ENCODE data around the gene SKIC8.

SKIC8 gene

DNA sequence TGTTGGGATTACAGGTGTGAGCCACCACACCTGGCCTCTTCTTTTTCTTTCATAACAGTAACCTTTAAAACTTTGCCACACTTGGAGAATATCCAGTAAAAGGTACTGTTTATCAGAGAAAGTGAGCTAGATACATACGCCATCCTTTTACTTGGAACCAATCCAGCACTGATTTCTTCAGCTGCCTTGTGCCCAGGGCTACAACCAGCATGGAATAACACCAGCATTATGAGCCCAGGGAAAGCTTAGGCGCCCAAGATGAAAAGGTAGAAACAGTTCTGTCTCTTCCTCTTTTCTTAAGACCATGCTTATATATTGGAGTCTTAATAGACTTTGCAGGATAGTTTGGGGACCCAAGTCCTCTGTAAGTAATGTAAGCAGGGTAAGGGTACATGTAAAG, 8.4 kb downstream of the SKIC8 start:
- DNase-seq (ENCODE audit: low read depth), result no peak

DNA sequence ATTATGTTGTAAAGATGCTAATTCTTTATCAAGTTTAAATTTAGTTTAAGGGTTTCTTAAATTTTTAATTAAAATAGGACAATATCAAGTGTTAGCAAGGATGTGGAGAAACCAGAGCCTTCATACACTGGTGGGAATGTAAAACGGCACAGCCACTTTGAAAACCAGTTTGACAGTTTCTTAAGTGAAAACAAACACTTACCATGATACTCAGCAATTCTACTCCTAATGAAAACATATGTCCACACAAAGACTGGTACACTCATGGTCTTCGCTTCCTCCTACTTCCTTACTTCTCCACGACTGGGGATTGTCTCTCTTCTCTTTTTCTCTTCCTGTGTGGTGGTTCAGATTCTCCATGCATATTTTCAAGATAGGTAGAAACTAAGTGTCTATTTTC, 9.2 kb downstream of the SKIC8 start:
- DNase-seq (ENCODE audit: low read depth), result no peak

DNA sequence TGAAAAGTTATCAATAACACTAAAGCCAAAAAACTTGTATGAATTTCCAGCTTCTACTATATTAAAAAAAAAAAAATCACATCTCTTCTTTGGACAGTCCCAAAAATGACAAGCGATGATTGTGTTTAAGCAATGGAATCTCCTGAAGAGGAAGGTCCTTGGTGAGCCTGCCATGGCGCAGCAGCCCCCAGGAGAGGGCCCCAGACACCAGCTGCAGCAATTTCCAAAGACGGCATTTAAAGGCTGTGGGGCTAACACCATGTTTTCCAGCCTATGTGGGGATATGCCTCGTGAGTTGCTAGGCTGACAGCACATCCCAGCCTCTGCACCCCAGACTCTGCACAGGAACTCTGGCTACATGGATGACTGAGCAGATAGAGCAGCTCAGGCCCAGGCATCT, 14.7 kb downstream of the SKIC8 start:
- DNase-seq (ENCODE audit: low read depth), result no peak

DNA sequence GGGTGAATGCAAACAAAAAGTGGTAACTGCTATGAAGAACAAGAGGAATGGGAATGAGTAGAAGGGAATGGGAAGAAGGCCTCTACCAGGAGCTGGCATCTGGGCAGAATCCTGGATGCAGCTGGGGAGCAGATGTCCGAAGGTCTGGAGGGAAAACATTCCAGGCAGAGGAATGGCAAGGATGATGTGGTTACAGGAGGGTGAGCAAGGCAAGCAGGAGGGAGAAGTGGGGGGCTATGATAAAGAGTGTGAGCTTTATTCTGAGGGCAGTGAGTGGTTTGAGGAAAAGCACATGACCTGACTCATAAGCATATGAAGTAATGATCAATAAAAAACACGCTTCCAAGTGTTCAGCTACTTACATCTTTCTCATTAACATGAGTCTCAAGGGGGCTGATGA, 17.1 kb downstream of the SKIC8 start:
- DNase-seq (ENCODE audit: low read depth), result no peak

DNA sequence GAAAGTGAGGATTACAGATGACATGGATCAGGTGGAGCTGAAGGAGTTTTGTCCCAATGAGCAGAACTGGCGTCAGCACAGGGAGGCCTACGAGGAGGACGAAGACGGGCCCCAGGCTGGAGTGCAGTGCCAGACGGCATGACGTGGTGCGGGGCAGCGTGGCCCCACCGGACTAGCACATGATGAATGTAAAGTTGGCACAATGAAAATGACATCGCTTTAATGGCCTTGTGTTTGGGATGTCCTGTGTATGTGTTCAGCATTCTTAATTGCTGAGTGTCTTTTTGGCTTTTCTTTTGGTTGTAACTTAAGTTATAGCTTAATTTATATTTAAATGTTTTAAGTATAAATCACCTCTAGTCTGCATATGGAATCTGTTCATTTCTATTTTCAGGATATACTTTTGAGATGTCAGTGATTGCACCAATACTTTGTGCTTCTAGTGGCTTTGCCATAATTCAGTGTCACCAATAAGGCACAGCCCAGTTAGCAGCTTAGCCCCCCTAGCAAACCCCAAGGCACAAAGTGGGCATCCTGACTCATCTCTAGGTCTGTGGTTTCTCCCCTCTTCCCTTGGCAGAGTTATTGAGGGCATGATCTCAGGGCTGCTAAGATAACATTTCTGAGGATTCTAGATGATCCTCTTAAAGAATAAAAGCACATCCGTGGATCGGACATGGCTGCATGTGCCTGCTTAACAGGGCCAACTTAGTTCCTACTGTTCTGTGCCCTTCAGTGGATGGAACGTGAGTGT, 18.9 kb downstream of the SKIC8 start:
- no peak for DNase-seq (ENCODE audit: low read depth)

DNA sequence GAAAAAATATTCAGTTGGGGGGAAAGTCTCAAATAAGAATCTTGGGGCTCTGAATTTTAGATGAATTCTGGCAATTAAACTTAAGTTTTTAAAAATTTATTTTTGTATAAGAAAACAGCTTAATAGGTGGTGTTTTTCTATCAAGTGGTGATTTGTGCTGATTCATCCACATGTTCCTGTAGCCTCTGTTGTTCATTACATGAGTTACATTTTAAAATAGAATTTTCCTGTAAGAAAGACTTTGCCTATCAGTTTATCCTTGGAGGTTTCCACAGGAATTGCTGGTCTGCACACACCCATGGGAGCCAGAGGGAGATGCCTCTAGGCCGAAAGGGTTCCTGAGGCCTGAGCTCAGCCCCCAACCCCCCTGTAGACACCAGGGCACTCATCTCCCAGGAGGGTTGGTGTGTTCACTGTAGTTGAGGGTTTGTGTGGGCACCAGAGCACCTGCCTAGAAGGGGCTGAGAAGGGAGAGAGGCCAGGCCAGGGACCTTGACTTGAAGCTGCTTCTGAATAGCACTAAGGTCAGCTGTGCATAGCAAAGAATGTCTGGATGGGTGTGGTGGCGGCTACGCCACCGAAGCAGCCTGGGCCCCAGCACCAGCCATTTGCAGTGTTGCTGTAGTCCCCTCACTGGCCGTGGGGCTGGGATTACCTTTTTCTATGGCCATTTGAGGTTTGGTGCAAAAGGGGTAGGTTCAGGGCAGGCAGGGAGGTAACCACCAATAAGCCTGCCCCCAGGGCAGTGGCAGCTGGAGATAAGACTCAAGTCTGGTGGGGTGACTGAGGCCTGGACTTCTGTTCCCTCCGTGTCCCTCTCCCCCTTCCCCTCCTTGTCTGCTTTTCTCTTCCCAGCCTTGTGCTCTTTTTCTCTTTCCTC, 23.1 kb downstream of the SKIC8 start:
- peak; percentile 23 for DNase-seq (ENCODE audit: low read depth)

DNA sequence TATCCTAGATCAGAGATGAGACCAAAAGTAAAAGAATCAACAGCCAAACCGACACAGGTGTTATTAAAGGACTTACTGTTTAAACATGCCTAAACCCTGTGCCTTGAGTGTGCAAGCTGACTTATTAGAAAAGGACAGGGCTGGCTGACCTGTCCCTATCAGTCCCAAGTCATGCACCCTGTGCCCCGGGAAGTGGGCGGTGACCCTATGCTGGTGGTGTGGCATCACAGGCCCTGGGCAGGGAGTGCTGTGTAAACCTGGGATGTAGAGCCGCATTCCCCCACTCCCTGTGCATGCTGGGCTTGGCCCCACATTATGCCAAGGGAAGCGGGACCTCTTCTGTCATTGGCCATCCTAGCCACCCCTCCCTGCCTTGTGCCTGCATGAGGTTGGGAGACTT, 24.4 kb downstream of the SKIC8 start:
- DNase-seq (ENCODE audit: low read depth), result no peak

DNA sequence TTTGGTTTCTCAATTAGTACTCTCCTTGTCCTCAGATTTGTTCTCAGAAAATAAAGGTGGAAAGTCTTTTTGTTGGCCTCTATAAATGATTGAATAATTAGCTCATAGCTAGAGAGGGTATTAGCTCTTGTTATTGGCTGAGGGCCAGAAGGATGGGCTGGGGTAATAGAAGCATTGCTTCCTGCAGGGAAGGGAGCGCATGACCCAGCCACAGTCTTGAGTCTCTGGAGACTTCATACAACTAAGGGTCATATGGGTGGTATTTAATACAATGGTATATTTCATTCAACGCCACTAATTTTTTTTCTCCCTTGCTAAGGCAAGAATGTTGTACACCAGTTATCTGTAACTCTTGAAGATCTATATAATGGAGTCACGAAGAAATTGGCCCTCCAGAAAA, 26.6 kb downstream of the SKIC8 start:
- DNase-seq (ENCODE audit: low read depth), result no peak

DNA sequence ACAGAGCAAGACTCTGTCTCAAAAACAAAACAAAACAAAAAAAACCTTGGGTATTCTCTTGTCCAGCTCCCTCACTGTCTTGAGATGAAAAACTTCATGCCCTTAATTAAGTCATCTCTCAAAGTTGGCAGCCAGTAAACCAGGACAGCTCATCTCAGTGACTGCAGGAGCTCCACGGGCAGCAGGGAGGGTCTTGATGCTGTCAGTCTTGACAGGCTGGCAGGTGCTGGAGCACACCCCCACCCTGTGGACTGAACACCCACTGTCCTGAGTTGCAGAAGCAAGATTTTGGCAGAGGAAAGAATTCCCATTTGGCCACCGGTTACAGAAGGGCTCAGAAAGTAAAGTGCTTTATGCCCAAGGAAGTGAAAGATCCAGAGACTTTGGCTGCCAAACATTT, 27.1 kb downstream of the SKIC8 start:
- no peak for DNase-seq (ENCODE audit: low read depth)

DNA sequence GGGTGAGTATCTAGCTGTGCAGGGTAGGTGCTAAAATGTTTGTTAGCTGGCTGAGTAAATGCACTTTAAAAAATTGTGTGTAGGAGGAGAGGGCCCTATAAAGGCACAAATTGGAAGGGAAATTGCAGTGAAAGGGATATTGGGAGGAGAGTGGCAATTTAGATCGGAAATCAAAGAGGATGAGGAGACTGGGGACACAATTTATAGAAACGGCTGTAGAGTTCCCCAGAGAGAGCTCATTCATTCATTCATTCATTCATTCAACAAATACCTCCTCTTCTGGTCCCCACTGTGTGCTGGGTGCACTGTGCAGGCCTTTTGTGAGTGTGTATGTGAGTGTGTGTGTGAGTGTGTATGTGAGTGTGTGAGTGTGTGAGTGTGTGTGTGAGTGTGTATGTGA, 32.6 kb downstream of the SKIC8 start:
- no peak for DNase-seq (ENCODE audit: low read depth)

DNA sequence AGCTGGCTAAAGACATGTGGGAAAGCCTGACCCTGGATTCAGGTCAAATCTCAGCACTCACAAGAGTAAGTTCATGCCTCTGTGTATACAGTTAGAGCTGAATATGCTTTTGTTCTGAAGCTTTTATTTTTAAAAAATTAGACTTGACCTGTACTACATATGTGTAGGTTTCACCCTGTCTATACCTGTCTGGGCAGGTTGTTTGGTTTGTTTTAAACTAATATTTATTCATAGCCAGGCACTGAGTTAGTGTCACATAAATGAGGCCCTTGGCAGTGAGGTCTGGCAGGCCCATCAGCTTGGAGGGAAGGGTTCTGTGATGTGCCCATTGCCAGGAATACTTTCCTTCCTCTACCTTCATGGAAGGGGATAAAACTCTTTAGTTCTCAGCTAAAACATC, 33.2 kb downstream of the SKIC8 start:
- DNase-seq (ENCODE audit: low read depth), result no peak

DNA sequence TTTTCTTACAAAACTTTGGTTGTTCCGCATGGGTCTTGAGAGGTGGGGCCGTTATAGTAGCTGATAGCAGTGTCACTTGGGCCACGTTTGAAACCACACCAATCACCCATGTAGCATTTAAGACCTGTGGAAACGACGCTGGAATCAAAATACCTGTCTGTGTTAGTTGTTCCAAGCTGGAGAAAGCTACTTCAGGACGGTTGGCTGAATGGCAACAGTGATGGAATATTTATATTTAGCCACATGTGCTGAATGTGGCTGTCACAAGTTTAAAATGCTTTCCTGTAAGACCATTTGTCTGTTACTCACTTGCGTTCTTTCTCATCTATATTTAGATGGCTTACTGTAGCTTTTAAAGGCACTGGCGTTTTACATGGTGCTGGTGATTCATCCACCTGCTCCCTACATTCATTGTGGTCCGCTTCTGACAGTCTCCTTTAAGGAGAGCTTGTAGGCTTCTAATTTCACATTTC, 33.6 kb downstream of the SKIC8 start:
- peak; percentile 80 for DNase-seq (ENCODE audit: low read depth)

DNA sequence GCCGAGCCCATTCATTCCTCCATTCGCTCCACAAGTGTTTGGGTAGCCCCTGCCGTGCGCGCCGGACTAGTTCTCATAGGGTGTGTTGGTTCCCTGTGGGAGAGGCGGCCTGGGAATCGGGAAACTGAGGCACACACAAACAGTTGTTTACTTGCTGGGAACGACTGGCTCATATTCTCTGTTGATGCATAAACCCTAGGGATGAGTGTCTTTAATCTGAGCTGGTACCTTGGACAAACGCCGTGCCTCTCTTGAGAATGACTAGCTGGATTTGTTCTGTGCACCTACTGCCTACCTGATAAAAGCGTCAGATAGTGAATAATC, 34.3 kb downstream of the SKIC8 start:
- no peak for DNase-seq (ENCODE audit: low read depth)

DNA sequence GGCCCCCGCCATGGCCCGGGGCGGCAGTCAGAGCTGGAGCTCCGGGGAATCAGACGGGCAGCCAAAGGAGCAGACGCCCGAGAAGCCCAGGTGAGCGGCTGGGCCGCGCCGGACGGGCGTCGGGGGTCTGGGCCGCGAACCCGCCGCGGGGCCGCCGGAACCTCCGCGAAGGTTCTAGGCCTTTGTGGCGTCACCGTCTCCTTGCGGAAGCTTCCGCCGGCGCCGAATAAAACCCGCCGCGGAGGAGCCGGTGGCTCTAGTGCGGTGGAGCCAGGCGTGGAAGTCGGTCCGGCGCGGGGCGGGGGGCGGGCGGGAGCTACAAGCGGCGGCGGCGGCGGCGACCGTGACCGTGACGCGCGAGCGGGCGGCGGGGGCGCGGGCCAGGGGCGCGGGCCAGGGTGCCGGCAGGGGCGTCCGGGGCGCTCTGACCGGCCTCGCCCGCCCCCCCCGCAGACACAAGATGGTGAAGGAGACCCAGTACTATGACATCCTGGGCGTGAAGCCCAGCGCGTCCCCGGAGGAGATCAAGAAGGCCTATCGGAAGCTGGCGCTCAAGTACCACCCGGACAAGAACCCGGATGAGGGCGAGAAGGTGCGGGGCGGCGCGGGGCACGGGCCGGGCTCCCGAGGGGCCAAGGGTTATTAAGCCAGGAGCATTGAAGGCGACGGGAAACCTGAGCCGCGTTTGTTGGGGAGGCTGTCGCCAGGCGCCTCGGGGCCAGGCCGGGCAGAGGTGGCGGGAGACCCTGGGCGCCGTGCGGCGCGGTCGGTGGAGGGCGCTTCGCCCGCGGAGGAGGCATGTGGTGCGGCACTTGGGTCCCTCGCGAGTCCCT, 34.9 kb downstream of the SKIC8 start, which contains the start of gene DNAJA4:
Gene DNAJA4 (plus strand): TSS at position 259 of the 833 bp plus-strand sequence. CDS start 202 bp downstream, at position 461.
- peak; percentile 47 for DNase-seq (ENCODE audit: low read depth)

DNA sequence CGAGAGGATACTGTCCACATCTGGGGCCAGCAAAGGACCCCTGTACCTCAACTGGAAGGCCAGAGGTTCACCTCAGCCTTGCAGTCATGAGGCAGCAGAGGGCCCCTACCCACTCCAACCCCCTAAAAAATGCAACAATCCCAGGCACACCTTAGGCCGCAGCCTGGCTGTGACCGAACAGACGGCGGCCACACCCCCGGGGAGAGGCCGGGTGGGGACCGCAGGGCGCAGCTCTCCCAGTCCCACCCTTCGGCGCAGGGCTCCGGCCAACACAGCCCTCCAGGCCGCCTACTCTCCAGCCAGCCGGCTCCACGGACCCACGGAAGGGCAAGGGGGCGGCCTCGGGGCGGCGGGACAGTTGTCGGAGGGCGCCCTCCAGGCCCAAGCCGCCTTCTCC, 35.5 kb downstream of the SKIC8 start:
- DNase-seq (ENCODE audit: low read depth), result no peak

DNA sequence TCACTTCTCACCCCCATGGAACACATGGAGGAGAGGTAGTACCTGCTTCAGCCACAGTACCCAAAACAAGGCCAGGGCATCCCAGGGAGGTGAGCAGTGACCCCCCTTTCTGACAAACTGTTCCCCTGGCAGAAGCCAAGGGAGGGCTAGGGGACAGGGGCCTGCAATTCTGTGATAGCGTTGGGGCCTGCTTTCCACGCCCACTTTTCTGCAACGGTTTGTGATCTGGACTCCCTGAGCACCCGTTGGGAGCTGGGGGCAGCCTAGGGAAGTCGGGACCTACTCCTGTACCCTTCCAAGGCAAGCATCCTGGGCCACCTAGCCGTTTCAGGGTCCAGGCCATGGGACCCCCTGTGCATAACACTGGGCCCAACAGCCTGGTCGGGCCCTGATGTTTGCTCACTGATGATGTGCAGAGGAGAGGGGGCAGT, 36.0 kb downstream of the SKIC8 start:
- no peak for DNase-seq (ENCODE audit: low read depth)

DNA sequence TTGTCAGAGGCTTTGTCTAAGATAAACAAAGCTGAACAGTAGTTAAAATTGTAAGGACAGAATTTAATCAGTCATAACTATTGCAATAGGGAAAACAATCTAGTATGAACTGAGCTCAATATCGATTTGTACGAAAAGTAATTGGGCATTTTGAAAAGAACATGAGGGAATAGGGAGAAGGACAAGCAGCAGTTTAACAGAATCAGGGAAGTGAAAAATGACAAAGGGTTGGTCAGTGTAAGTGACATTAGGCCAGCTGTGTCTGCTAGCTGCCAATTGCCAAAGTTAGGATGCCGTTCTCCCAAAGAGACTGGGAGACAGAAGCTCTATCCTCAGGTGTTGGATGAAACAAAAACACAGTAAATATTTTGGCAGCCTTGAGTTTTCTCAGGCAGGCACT, 38.3 kb downstream of the SKIC8 start:
- DNase-seq (ENCODE audit: low read depth), result no peak

DNA sequence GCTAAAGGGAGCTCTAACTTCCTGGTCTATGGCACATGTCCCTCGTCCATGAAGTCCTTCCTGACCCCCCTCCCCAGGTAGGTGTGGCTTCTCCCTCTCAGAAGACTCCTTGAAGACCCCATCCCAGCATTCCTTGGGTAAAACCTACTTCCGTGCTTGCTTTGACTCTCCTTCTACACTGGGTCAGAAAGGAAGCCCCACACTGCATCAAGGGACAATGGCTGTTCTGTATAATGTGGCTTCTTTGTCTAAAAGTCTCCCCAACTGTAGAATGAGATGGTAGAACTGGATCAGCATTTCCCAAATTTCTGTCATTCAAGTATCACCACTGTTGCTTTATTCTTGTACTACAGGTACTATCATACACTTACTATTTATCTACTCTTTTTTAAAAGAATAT, 38.9 kb downstream of the SKIC8 start:
- DNase-seq (ENCODE audit: low read depth), result no peak

DNA sequence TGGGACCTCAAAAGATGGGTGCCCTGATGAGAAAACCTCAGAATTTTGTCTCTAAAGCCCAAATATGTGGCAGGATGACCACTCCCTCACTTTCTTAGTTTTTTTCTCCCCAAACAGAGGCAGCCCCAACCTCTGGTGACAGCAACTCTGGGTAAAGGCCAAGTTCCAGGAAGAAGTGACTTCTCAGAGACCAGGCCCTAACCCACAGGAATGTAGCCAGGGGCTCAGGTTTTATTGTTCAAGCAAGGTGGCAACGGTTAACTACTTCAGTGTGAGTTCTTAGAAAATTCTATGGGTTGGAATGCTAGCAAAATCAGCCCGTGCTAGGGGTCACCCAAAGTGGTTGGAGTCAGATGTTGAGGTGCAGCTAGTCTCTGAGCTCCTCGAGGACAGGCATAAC, 40.2 kb downstream of the SKIC8 start:
- no peak for DNase-seq (ENCODE audit: low read depth)

DNA sequence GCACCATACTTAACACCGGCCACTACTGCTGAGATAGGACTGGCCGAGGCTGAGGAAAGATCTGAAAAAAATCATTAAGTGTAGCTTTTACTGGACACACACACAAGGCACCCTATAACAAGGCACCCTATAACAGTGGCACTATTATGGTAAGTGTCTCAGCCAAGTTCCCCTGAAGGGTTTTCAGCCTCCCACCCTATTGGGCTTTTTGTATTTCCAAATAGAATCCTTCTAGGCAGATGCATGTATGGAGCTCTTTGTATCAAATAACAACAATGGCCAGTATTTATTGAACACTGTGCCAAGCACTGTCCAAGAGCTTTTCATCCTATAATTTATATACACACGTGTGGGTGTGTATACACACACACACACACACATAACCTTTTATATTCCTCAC, 41.7 kb downstream of the SKIC8 start:
- no peak for DNase-seq (ENCODE audit: low read depth)

DNA sequence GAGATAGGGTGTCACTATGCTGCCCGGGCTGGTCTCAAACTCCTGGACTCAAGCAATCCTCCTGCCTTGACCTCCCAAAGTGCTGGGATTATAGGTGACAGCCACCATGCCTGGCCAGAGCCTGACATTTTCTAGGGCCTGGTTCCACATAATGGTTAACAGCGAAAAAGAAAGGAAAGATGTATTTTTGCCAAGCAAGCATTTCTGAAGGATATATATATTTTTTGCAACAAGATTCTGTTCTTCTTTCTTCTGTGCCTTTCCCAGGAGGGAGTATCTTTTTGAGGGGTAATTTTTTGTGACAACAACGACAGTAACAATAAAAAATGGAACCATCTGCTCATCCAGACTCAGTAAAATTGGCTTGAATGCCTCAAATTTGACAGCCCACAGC, 43.4 kb downstream of the SKIC8 start:
- no peak for DNase-seq (ENCODE audit: low read depth)

DNA sequence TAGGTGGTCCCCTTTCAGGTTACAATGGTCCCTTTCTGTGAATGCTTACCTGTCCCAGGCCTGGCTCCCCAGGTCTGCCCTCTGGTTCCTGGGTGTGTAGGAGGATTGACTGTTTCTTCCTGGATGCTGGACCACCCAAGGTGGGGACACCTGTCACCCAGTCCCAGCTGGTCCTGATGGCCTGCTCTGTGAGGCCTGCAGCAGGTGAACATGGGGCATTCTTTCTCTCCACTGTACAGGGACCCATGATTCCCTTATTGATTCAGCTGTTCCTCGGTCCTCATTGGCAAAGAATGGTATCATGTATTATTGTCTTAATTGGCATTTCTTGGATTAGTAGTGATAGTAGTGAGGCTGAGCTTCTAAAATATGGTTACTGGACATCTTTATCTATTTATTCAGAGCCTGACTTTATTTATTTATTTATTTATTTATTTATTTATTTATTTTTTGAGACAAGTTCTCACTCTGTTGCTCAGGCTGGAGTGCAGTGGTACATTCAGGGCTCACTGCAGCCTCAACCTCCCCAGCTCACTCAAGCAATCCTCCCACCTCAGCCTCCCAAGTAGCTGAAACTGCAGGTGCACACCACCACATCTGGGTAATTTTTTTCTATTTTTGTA, 43.9 kb downstream of the SKIC8 start:
- no peak for DNase-seq (ENCODE audit: low read depth)
